ENCODE data around the gene TNPO1.
A peak's percentile ranks its signal among the peaks of the same experiment; 100 is the strongest.

Gene TNPO1

GRCh38 chr5:72816284-72817075 is at the start of gene TNPO1:
TNPO1 (plus strand) TSS chr5:72816661; CDS start chr5:72816738, 77 bp downstream.
- TF ChIP-seq CTCF (IDR thresholded peaks at IDR 0.05) (no peak), ZFX (IDR thresholded peaks at IDR 0.05; ENCODE audit: borderline replicate concordance) (no peak)
- peak within 1 kb of the TSS; percentile 98 for H3K27ac ChIP-seq

- H3K27ac ChIP-seq: peak overlapping the region; percentile 39
- TF ChIP-seq ZFX (IDR thresholded peaks at IDR 0.05; ENCODE audit: borderline replicate concordance) (no peak), CTCF (IDR thresholded peaks at IDR 0.05) (peak; percentile 50)
Measured at GRCh38 chr5:72767289-72768010, 49.0 kb upstream of the TNPO1 start.

GRCh38 chr5:72770266-72770665 is 46.2 kb upstream of the TNPO1 start:
- no peak for TF ChIP-seq ZFX (IDR thresholded peaks at IDR 0.05; ENCODE audit: borderline replicate concordance)
- no peak for TF ChIP-seq CTCF (IDR thresholded peaks at IDR 0.05)
- no peak overlapping the region for H3K27ac ChIP-seq

GRCh38 chr5:72776684-72777083 is 39.8 kb upstream of the TNPO1 start:
- no peak for TF ChIP-seq CTCF (IDR thresholded peaks at IDR 0.05)
- no peak for TF ChIP-seq ZFX (IDR thresholded peaks at IDR 0.05; ENCODE audit: borderline replicate concordance)
- H3K27ac ChIP-seq: no peak overlapping the region

- TF ChIP-seq CTCF (IDR thresholded peaks at IDR 0.05): no peak
- no peak for TF ChIP-seq ZFX (IDR thresholded peaks at IDR 0.05; ENCODE audit: borderline replicate concordance)
- H3K27ac ChIP-seq: no peak overlapping the region
Measured at GRCh38 chr5:72779520-72779919, 36.9 kb upstream of the TNPO1 start.

- H3K27ac ChIP-seq: no peak overlapping the region
- no peak for TF ChIP-seq ZFX (IDR thresholded peaks at IDR 0.05; ENCODE audit: borderline replicate concordance)
- TF ChIP-seq CTCF (IDR thresholded peaks at IDR 0.05): no peak
Measured at GRCh38 chr5:72783354-72783753, 33.1 kb upstream of the TNPO1 start.

- TF ChIP-seq ZFX (IDR thresholded peaks at IDR 0.05; ENCODE audit: borderline replicate concordance) (no peak), CTCF (IDR thresholded peaks at IDR 0.05) (no peak)
- no peak overlapping the region for H3K27ac ChIP-seq
Measured at GRCh38 chr5:72784129-72784528, 32.3 kb upstream of the TNPO1 start.

Measured in 22Rv1 (cell line).